OCI-LY1 (cell line): Measurements from ENCODE around the gene PLXNA2.

Experiments
- EZH2 ChIP-seq: fragments of 200-600 bp; sonication (generic), shearing (Covaris generic); IDR thresholded peaks from 2 replicates; pipeline ENCODE4 v1.8.0; 2017; ENCODE audit warnings: borderline replicate concordance, mixed run types, mild to moderate bottlenecking, antibody characterized with exemption, low read length, moderate library complexity, mixed read lengths
- TF ChIP-seq, protein P1 (sequence below): fragments of 200-600 bp; sonication (generic), shearing (Covaris generic); IDR thresholded peaks from 2 replicates; pipeline ENCODE4 v1.5.1; 2017; ENCODE audit warnings: mild to moderate bottlenecking, antibody characterized with exemption, low read length, moderate library complexity, mixed read lengths

DNA sequence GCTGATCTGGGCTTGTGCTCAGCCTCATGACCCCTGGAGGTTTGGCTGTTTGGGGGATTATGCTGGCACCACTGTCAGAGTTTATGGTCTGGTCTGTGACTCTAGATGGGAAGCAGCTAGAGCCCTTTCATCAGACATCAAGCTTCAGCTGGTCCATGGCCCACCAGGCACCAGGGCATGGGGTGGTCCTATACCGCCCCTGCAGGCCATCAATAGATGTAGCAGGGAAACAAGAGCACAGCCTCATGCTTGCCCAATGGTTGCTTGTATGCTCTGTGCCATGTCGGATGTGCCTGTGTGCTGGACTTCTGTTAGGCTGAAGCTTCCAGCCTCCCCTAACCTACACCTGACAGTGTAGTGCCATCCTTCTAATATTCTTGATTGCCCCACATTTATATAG lies 262.2 kb downstream of the PLXNA2 start:
- TF ChIP-seq, protein P1, sequence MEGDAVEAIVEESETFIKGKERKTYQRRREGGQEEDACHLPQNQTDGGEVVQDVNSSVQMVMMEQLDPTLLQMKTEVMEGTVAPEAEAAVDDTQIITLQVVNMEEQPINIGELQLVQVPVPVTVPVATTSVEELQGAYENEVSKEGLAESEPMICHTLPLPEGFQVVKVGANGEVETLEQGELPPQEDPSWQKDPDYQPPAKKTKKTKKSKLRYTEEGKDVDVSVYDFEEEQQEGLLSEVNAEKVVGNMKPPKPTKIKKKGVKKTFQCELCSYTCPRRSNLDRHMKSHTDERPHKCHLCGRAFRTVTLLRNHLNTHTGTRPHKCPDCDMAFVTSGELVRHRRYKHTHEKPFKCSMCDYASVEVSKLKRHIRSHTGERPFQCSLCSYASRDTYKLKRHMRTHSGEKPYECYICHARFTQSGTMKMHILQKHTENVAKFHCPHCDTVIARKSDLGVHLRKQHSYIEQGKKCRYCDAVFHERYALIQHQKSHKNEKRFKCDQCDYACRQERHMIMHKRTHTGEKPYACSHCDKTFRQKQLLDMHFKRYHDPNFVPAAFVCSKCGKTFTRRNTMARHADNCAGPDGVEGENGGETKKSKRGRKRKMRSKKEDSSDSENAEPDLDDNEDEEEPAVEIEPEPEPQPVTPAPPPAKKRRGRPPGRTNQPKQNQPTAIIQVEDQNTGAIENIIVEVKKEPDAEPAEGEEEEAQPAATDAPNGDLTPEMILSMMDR, result peak; percentile 62
- TF ChIP-seq EZH2, result no peak
